Umbilical cord (tissue), 2 donors: ENCODE data around the gene SUCLG1. TPM values are rescaled to one million over a fixed set of nuclear protein-coding genes. Genes with fewer than 3 reads are reported as not detected.

Source experiments
- DNase-seq: peaks from one replicate; pipeline ENCODE4 v3.0.0-alpha.2; 2015; ENCODE audit warnings: low spot score
- total RNA-seq: library from RNA; depleted of rRNA; stranded (reverse); fragments of >200 nt; gene quantifications from one replicate; pipeline ENCODE4 v1.2.3, GENCODE V29; 2014; ENCODE audit warnings: low replicate concordance; ENCODE audit not compliant: insufficient read depth

Gene SUCLG1
- total RNA-seq, 1 donor from 2014 or later = 63.8 TPM

GRCh38 chr2:84467389-84467788 is 8.3 kb upstream of the SUCLG1 start:
- DNase-seq = no peak

GRCh38 chr2:84461310-84461709 is 2.2 kb upstream of the SUCLG1 start:
- DNase-seq = no peak

GRCh38 chr2:84460670-84461069 is 1.6 kb upstream of the SUCLG1 start:
- peak; percentile 2 for DNase-seq

- DNase-seq = no peak
These were observed 907 bp upstream of the SUCLG1 start for GRCh38 chr2:84459944-84460429.

- DNase-seq = peak; percentile 6
These were observed 496 bp downstream of the SUCLG1 start for GRCh38 chr2:84458551-84459017.

- DNase-seq = no peak
These were observed 1.4 kb downstream of the SUCLG1 start for GRCh38 chr2:84457686-84458085.

GRCh38 chr2:84456156-84456555 is 2.9 kb downstream of the SUCLG1 start:
- no peak for DNase-seq

GRCh38 chr2:84454581-84454980 is 4.5 kb downstream of the SUCLG1 start:
- DNase-seq = no peak

- no peak for DNase-seq
These were observed 6.5 kb downstream of the SUCLG1 start for GRCh38 chr2:84452624-84453023.

- DNase-seq = no peak
These were observed 7.5 kb downstream of the SUCLG1 start for GRCh38 chr2:84451579-84451978.

GRCh38 chr2:84450288-84451227 is 8.5 kb downstream of the SUCLG1 start:
- no peak for DNase-seq

GRCh38 chr2:84449711-84450110 is 9.4 kb downstream of the SUCLG1 start:
- no peak for DNase-seq

GRCh38 chr2:84449055-84449454 is 10.0 kb downstream of the SUCLG1 start:
- no peak for DNase-seq

GRCh38 chr2:84443477-84443876 is 15.6 kb downstream of the SUCLG1 start:
- no peak for DNase-seq

GRCh38 chr2:84442888-84443287 is 16.2 kb downstream of the SUCLG1 start:
- DNase-seq = no peak

GRCh38 chr2:84441505-84441904 is 17.6 kb downstream of the SUCLG1 start:
- DNase-seq = no peak

GRCh38 chr2:84441036-84441435 is 18.0 kb downstream of the SUCLG1 start:
- DNase-seq = no peak

GRCh38 chr2:84435345-84436025 is 23.6 kb downstream of the SUCLG1 start:
- DNase-seq = peak; percentile 78

GRCh38 chr2:84429328-84429727 is 29.8 kb downstream of the SUCLG1 start:
- DNase-seq = no peak

- no peak for DNase-seq
These were observed 31.6 kb downstream of the SUCLG1 start for GRCh38 chr2:84427235-84428138.

- DNase-seq = no peak
These were observed 33.8 kb downstream of the SUCLG1 start for GRCh38 chr2:84425310-84425709.
